Measurements from ENCODE around the gene CLMN. TPM values are rescaled to one million over a fixed set of nuclear protein-coding genes. Genes with fewer than 3 reads are reported as not detected.

The CLMN gene
- total RNA-seq, 1 donor from 2014 or later: 6.3 TPM

- Histone ChIP-seq H3K36me3 (no peaks in the 10 kb centered on the region), H3K27me3 (no peaks in the 10 kb centered on the region), H3K4me3 (no peak overlapping the region), H3K4me1 (peaks cover 17% of the 10 kb centered on the region), H4K20me1 (ENCODE audit: low read depth) (no peaks in the 10 kb centered on the region), H3K4me2 (no peak overlapping the region), H3K79me2 (ENCODE audit: low read depth) (peaks cover 2% of the 10 kb centered on the region), H3K9me3 (ENCODE audit: low read depth) (no peaks in the 10 kb centered on the region), H3K27ac (no peak overlapping the region), H3F3A (ENCODE audit: low read depth) (peaks cover 9% of the 10 kb centered on the region), H2AFZ (replicated peaks) (no peak overlapping the region), H3K9ac (no peak overlapping the region)
- Mint-ChIP-seq H3K4me3 (no peak overlapping the region), H3K27ac (no peak overlapping the region), H3K27me3 (ENCODE audit: insufficient read depth, low read depth) (peaks cover 2% of the 10 kb centered on the region), H3K36me3 (peaks cover 16% of the 10 kb centered on the region), H3K4me1 (peaks cover 16% of the 10 kb centered on the region), H3K9me3 (peaks cover 10% of the 10 kb centered on the region)
- TF ChIP-seq CTCF (IDR thresholded peaks at IDR 0.05): no peak
- TF ChIP-seq EZH2phosphoT487 (IDR thresholded peaks at IDR 0.05): no peak
- no peak for TF ChIP-seq EZH2 (IDR thresholded peaks at IDR 0.05)
- no peak for DNase-seq (ENCODE audit: low spot score)
Measured at GRCh38 chr14:95163666-95164065, 156.0 kb downstream of the CLMN start.

GRCh38 chr14:95163132-95163531 lies 156.6 kb downstream of the CLMN start:
- Mint-ChIP-seq H3K36me3 (peaks cover 13% of the 10 kb centered on the region), H3K4me3 (no peak overlapping the region), H3K9me3 (peaks cover 10% of the 10 kb centered on the region), H3K27me3 (ENCODE audit: insufficient read depth, low read depth) (peaks cover 2% of the 10 kb centered on the region), H3K27ac (no peak overlapping the region), H3K4me1 (peaks cover 17% of the 10 kb centered on the region)
- Histone ChIP-seq H3F3A (ENCODE audit: low read depth) (peaks cover 9% of the 10 kb centered on the region), H4K20me1 (ENCODE audit: low read depth) (no peaks in the 10 kb centered on the region), H3K36me3 (no peaks in the 10 kb centered on the region), H3K27ac (no peak overlapping the region), H3K4me3 (no peak overlapping the region), H3K27me3 (no peaks in the 10 kb centered on the region), H2AFZ (replicated peaks) (no peak overlapping the region), H3K79me2 (ENCODE audit: low read depth) (peaks cover 7% of the 10 kb centered on the region), H3K9ac (no peak overlapping the region), H3K9me3 (ENCODE audit: low read depth) (no peaks in the 10 kb centered on the region), H3K4me2 (peak overlapping the region; percentile 48), H3K4me1 (peaks cover 17% of the 10 kb centered on the region)
- TF ChIP-seq EZH2 (IDR thresholded peaks at IDR 0.05): no peak
- no peak for TF ChIP-seq EZH2phosphoT487 (IDR thresholded peaks at IDR 0.05)
- TF ChIP-seq CTCF (IDR thresholded peaks at IDR 0.05): no peak
- DNase-seq (ENCODE audit: low spot score): no peak

GRCh38 chr14:95162641-95163040 lies 157.1 kb downstream of the CLMN start:
- peaks cover 21% of the 10 kb centered on the region for H3K4me1 Mint-ChIP-seq
- no peaks in the 10 kb centered on the region for H3K27me3 ChIP-seq
- peak; percentile 14 for DNase-seq (ENCODE audit: low spot score)
- no peak for TF ChIP-seq EZH2 (IDR thresholded peaks at IDR 0.05)
- TF ChIP-seq EZH2phosphoT487 (IDR thresholded peaks at IDR 0.05): no peak
- no peak for TF ChIP-seq CTCF (IDR thresholded peaks at IDR 0.05)
- H3F3A ChIP-seq (ENCODE audit: low read depth): peaks cover 9% of the 10 kb centered on the region
- no peak overlapping the region for H3K4me3 ChIP-seq
- no peaks in the 10 kb centered on the region for H3K36me3 ChIP-seq
- peaks cover 7% of the 10 kb centered on the region for H3K79me2 ChIP-seq (ENCODE audit: low read depth)
- H3K4me1 ChIP-seq: peaks cover 17% of the 10 kb centered on the region
- peak overlapping the region; percentile 40 for H3K27ac Mint-ChIP-seq
- H2AFZ ChIP-seq (replicated peaks): no peak overlapping the region
- peaks cover 12% of the 10 kb centered on the region for H3K36me3 Mint-ChIP-seq
- peaks cover 2% of the 10 kb centered on the region for H3K27me3 Mint-ChIP-seq (ENCODE audit: insufficient read depth, low read depth)
- H3K9me3 Mint-ChIP-seq: peaks cover 10% of the 10 kb centered on the region
- H3K4me3 Mint-ChIP-seq: no peak overlapping the region
- H3K9me3 ChIP-seq (ENCODE audit: low read depth): no peaks in the 10 kb centered on the region
- no peak overlapping the region for H3K9ac ChIP-seq
- H4K20me1 ChIP-seq (ENCODE audit: low read depth): no peaks in the 10 kb centered on the region
- peak overlapping the region; percentile 48 for H3K4me2 ChIP-seq
- H3K27ac ChIP-seq: no peak overlapping the region

Measured in neural progenitor cell (in vitro differentiated cells).